H9 (cell line): Measurements from ENCODE around the gene ITPKB. TPM values are rescaled to one million over a fixed set of nuclear protein-coding genes. Genes with fewer than 3 reads are reported as not detected.

Source experiments
- DNase-seq: peaks from one replicate; pipeline ENCODE4 v3.0.0-alpha.2; 2017
- H2AFZ ChIP-seq: one replicate; pipeline ENCODE4 v1.6.1; 2013; ENCODE audit warnings: mild to moderate bottlenecking, low read length, control low read depth, moderate library complexity
- H2AK5ac ChIP-seq: 2 replicates; pipeline ENCODE4 v1.6.1; 2013; ENCODE audit warnings: low read length, control low read depth, mixed read lengths; ENCODE audit not compliant: insufficient read length
- H2BK120ac ChIP-seq: one replicate; pipeline ENCODE4 v1.6.1; 2013; ENCODE audit warnings: low read depth, mild to moderate bottlenecking, low read length, control low read depth, inconsistent platforms; ENCODE audit not compliant: poor library complexity, severe bottlenecking
- H2BK12ac ChIP-seq: 2 replicates; pipeline ENCODE4 v1.6.1; 2013; ENCODE audit warnings: low read length, control low read depth, mixed read lengths, low read depth; ENCODE audit not compliant: insufficient read length
- H2BK15ac ChIP-seq: 2 replicates; pipeline ENCODE4 v1.6.1; 2013; ENCODE audit warnings: low read depth, low read length, control low read depth
- H2BK20ac ChIP-seq: one replicate; pipeline ENCODE4 v1.6.1; 2013; ENCODE audit warnings: low read depth, mild to moderate bottlenecking, low read length, control low read depth, inconsistent platforms; ENCODE audit not compliant: poor library complexity, severe bottlenecking
- H2BK5ac ChIP-seq: 2 replicates; pipeline ENCODE4 v1.6.1; 2013; ENCODE audit warnings: low read length, control low read depth, mixed read lengths; ENCODE audit not compliant: insufficient read length
- H3K14ac ChIP-seq: 2 replicates; pipeline ENCODE4 v1.6.1; 2013; ENCODE audit warnings: low read length, control low read depth; ENCODE audit not compliant: insufficient read depth
- H3K18ac ChIP-seq: 2 replicates; pipeline ENCODE4 v1.6.1; 2013; ENCODE audit warnings: low read depth, mild to moderate bottlenecking, mixed read lengths, low read length, control low read depth; ENCODE audit not compliant: insufficient read length
- H3K23ac ChIP-seq: 2 replicates; pipeline ENCODE4 v1.6.1; 2013; ENCODE audit warnings: low read length, control low read depth, mixed read lengths, low read depth; ENCODE audit not compliant: insufficient read length
- H3K23me2 ChIP-seq: 2 replicates; pipeline ENCODE4 v1.6.1; 2013; ENCODE audit warnings: low read depth, mild to moderate bottlenecking, mixed read lengths, low read length, control low read depth; ENCODE audit not compliant: insufficient read length, poor library complexity, severe bottlenecking
- H3K27ac ChIP-seq: 2 replicates; pipeline ENCODE4 v1.5.1; 2013; ENCODE audit warnings: low read length, control low read depth, mixed read lengths, low read depth; ENCODE audit not compliant: insufficient read length
- H3K27me3 ChIP-seq: 2 replicates; pipeline ENCODE4 v1.6.1; 2013; ENCODE audit warnings: low read length, control low read depth, inconsistent platforms; ENCODE audit not compliant: insufficient read depth
- H3K4ac ChIP-seq: 2 replicates; pipeline ENCODE4 v1.6.1; 2013; ENCODE audit warnings: low read depth, mild to moderate bottlenecking, control low read depth, inconsistent platforms, low read length, moderate library complexity
- H3K4me1 ChIP-seq: 2 replicates; pipeline ENCODE4 v1.6.1; 2013; ENCODE audit warnings: low read length, control low read depth, inconsistent platforms; ENCODE audit not compliant: insufficient read depth
- H3K4me2 ChIP-seq: 2 replicates; pipeline ENCODE4 v1.6.1; 2013; ENCODE audit warnings: low read length, control low read depth, mixed read lengths; ENCODE audit not compliant: insufficient read length, insufficient read depth
- H3K56ac ChIP-seq: 2 replicates; pipeline ENCODE4 v1.6.1; 2013; ENCODE audit warnings: low read depth, mild to moderate bottlenecking, mixed read lengths, low read length, control low read depth; ENCODE audit not compliant: insufficient read length
- H3K79me1 ChIP-seq: 2 replicates; pipeline ENCODE4 v1.6.1; 2013; ENCODE audit warnings: low read depth, mild to moderate bottlenecking, moderate library complexity, low read length, control low read depth, inconsistent platforms; ENCODE audit not compliant: insufficient read depth, poor library complexity, severe bottlenecking
- H3K79me2 ChIP-seq: 2 replicates; pipeline ENCODE4 v1.6.1; 2013; ENCODE audit warnings: low read length, control low read depth, inconsistent platforms; ENCODE audit not compliant: insufficient read depth
- H3K9ac ChIP-seq: 2 replicates; pipeline ENCODE4 v1.6.1; 2013; ENCODE audit warnings: low read length, control low read depth, mixed read lengths; ENCODE audit not compliant: insufficient read length; ENCODE audit errors: extremely low read depth
- H3K9me3 ChIP-seq: one replicate; pipeline ENCODE4 v1.6.1; 2013; ENCODE audit warnings: low read depth, low read length, inconsistent platforms; ENCODE audit not compliant: control insufficient read depth
- H3T11ph ChIP-seq: one replicate; pipeline ENCODE4 v1.6.1; 2013; ENCODE audit warnings: mild to moderate bottlenecking, low read length, control low read depth, inconsistent platforms
- H4K20me1 ChIP-seq: one replicate; pipeline ENCODE4 v1.6.1; 2013; ENCODE audit not compliant: control insufficient read depth, insufficient read length, insufficient read depth
- H4K5ac ChIP-seq: 2 replicates; pipeline ENCODE4 v1.6.1; 2013; ENCODE audit warnings: low read depth, mild to moderate bottlenecking, mixed read lengths, low read length, control low read depth; ENCODE audit not compliant: insufficient read length
- H4K8ac ChIP-seq: replicated peaks from 2 replicates; pipeline ENCODE4 v1.6.1; 2013; ENCODE audit warnings: low read length, control low read depth, mixed read lengths, low read depth; ENCODE audit not compliant: insufficient read length
- H4K91ac ChIP-seq: 2 replicates; pipeline ENCODE4 v1.6.1; 2013; ENCODE audit warnings: low read depth, mild to moderate bottlenecking, moderate library complexity, mixed read lengths, low read length, control low read depth; ENCODE audit not compliant: insufficient read length
- H3K27ac Mint-ChIP-seq, 3 experiments: 2 replicates in 2 of 3; 3 replicates in 1 of 3; pipeline ENCODE4 v1.8.0; 2020 to 2021; ENCODE audit warnings: mixed read lengths in 3 of 3, mild to moderate bottlenecking in 1 of 3, moderate library complexity in 1 of 3
- H3K27me3 Mint-ChIP-seq: 2 replicates; pipeline ENCODE4 v1.8.0; 2021; ENCODE audit warnings: low read depth, mild to moderate bottlenecking, moderate library complexity, mixed read lengths
- H3K36me3 Mint-ChIP-seq, 3 experiments: 2 replicates in 2 of 3; 3 replicates in 1 of 3; pipeline ENCODE4 v1.8.0; 2020 to 2021; ENCODE audit warnings: low read depth in 3 of 3, mixed read lengths in 3 of 3; ENCODE audit not compliant: insufficient read depth in 1 of 3
- H3K4me1 Mint-ChIP-seq, 2 experiments: 2 replicates each; pipeline ENCODE4 v1.8.0; 2020; ENCODE audit warnings: mixed read lengths in 2 of 2
- H3K4me3 Mint-ChIP-seq, 2 experiments: 2 replicates in 1 of 2; 3 replicates in 1 of 2; pipeline ENCODE4 v1.8.0; 2020 to 2021; ENCODE audit warnings: mild to moderate bottlenecking in 2 of 2, mixed read lengths in 2 of 2, moderate library complexity in 1 of 2
- H3K9me3 Mint-ChIP-seq, 2 experiments: 2 replicates in 1 of 2; 3 replicates in 1 of 2; pipeline ENCODE4 v1.8.0; 2020; ENCODE audit warnings: mild to moderate bottlenecking in 2 of 2, mixed read lengths in 2 of 2, moderate library complexity in 1 of 2
- CTCF ChIP-seq: fragments of 200-600 bp; sonication (generic); conservative IDR thresholded peaks from 3 replicates; pipeline ENCODE4 v1.8.0; 2021; ENCODE audit warnings: antibody characterized with exemption, mild to moderate bottlenecking
- WGBS: extraction: QIAGEN DNeasy Blood & Tissue Kit; methylation state at CpG from one replicate; pipeline ENCODE4 v1.1.7; 2013; ENCODE audit warnings: missing lambda C conversion rate, low lambda C conversion rate, mixed read lengths; ENCODE audit not compliant: insufficient read length; ENCODE audit errors: extremely low coverage; 5-methylcytosine and 5-hydroxymethylcytosine counted together
- total RNA-seq: library from RNA; stranded (reverse); gene quantifications from 2 replicates; pipeline ENCODE4 v1.2.1, GENCODE V29; 2021

Gene ITPKB
- total RNA-seq, 1 experiment from 2014 or later = 3.8 TPM

GRCh38 chr1:226626577-226626956 lies 112.5 kb downstream of the ITPKB start:
- Histone ChIP-seq H3K9ac (no peak overlapping the region), H3K9me3 (no peaks in the 10 kb centered on the region), H3K79me2 (no peaks in the 10 kb centered on the region), H4K8ac (no peak overlapping the region), H3K27ac (no peak overlapping the region), H3K23ac (no peak overlapping the region), H2AK5ac (no peak overlapping the region), H2BK12ac (no peak overlapping the region), H3K27me3 (peaks cover 8% of the 10 kb centered on the region; the same call in 1 of the 2 replicates), H2BK120ac (no peak overlapping the region), H2AFZ (no peak overlapping the region), H2BK20ac (no peak overlapping the region), H3K14ac (no peak overlapping the region), H3K23me2 (no peaks in the 10 kb centered on the region), H2BK5ac (no peak overlapping the region), H3K4ac (no peak overlapping the region), H2BK15ac (no peak overlapping the region), H4K20me1 (no peaks in the 10 kb centered on the region), H3K4me1 (no peaks in the 10 kb centered on the region), H4K5ac (no peak overlapping the region), H3K79me1 (no peaks in the 10 kb centered on the region), H4K91ac (no peak overlapping the region), H3T11ph (no peak overlapping the region), H3K18ac (no peak overlapping the region), H3K4me2 (no peak overlapping the region), H3K56ac (no peak overlapping the region)
- no CpG with 5 or more reads among the region's 11 CpGs for WGBS
- Mint-ChIP-seq H3K27ac (no peak overlapping the region), H3K9me3 (peaks cover 6 to 7% of the 10 kb centered on the region in 2 experiments; a peak in 4 of 5 replicates), H3K36me3 (peaks cover 0 to 5% (median 5%) of the 10 kb centered on the region in 3 experiments; a peak in 1 of 7 replicates), H3K27me3 (peaks cover 36% of the 10 kb centered on the region), H3K4me1 (peaks cover 0 to 2% of the 10 kb centered on the region in 2 experiments; a peak in 2 of 4 replicates), H3K4me3 (no peak overlapping the region)
- DNase-seq = peak; percentile 83
- TF ChIP-seq CTCF = peak; percentile 99; the same call in 2 of the 3 replicates
